SK-N-MC (cell line): ENCODE measurements around the gene CA10.

ENCODE experiments used
- EZH2 ChIP-seq: fragments of 200-600 bp; sonication (generic); IDR thresholded peaks from one replicate; pipeline ENCODE4 v1.6.1; 2017; ENCODE audit warnings: antibody characterized with exemption
- FOXP2 ChIP-seq: optimal IDR thresholded peaks from 2 replicates; pipeline ENCODE3; 2011; ENCODE audit warnings: mild to moderate bottlenecking, moderate library complexity; ENCODE audit not compliant: insufficient read depth; ENCODE audit errors: extremely low read length, control extremely low read depth
- POLR2AphosphoS5 ChIP-seq: IDR thresholded peaks from 2 replicates; pipeline ENCODE4 v1.6.1; 2012; ENCODE audit warnings: mild to moderate bottlenecking, low read depth, low read length, borderline replicate concordance

GRCh38 chr17:51876986-51877385, 281.5 kb downstream of the CA10 start:
- no peak for TF ChIP-seq EZH2
- TF ChIP-seq POLR2AphosphoS5 = no peak
- TF ChIP-seq FOXP2 = no peak
